Left lung (tissue), 10 donors: Measurements from ENCODE around the gene CLASP1. TPM values are rescaled to one million over a fixed set of nuclear protein-coding genes. Genes with fewer than 3 reads are reported as not detected.

Source experiments
- ATAC-seq: fragments of 200-7000 bp; cut with Tn5 transposase; one replicate; pipeline ENCODE4 v1.9.1; 2020; ENCODE audit warnings: moderate library complexity
- DNase-seq, 4 donors: peaks; one replicate each; pipeline ENCODE4 v3.0.0-alpha.2; 2013 to 2020
- H3K27ac ChIP-seq, 2 donors: fragments of 200-600 bp; sonication (generic) in 1 of 2; one replicate each; pipeline versions ENCODE4 v1.5.0 to v1.8.0; 2020 to 2021
- H3K27me3 ChIP-seq, 2 donors: fragments of 200-600 bp; sonication (generic) in 1 of 2; one replicate each; pipeline versions ENCODE4 v1.5.0 to v1.8.0; 2020 to 2021
- H3K36me3 ChIP-seq, 2 donors: fragments of 200-600 bp; sonication (generic) in 1 of 2; one replicate each; pipeline versions ENCODE4 v1.5.0 to v1.8.0; 2020 to 2021
- H3K4me1 ChIP-seq, 2 donors: fragments of 200-600 bp; one replicate each; pipeline ENCODE4 v1.8.0; 2021
- H3K4me3 ChIP-seq, 2 donors: fragments of 200-600 bp; sonication (generic) in 1 of 2; one replicate each; pipeline versions ENCODE4 v1.5.0 to v1.8.0; 2020 to 2021; ENCODE audit warnings: mild to moderate bottlenecking in 1 of 2
- H3K9me3 ChIP-seq, 2 donors: fragments of 200-600 bp; sonication (generic) in 1 of 2; one replicate each; pipeline versions ENCODE4 v1.5.0 to v1.8.0; 2020 to 2021
- CTCF ChIP-seq, 2 donors: fragments of 200-600 bp; sonication (generic) in 1 of 2; IDR thresholded peaks; one replicate each; pipeline versions ENCODE4 v1.5.0 to v1.8.0; 2021; ENCODE audit warnings: antibody characterized with exemption in 2 of 2
- intact Hi-C, 2 donors: fragments of 100-400 bp; cut with DNase I; formaldehyde crosslinking; loops; one replicate each; pipeline versions ENCODE4 v1.11.2 to v1.14.2; 2022
- polyA plus RNA-seq, 6 donors: library from polyadenylated mRNA; unstranded; fragments of 120-200 nt; gene quantifications; one replicate each; pipeline ENCODE4 v1.2.1, GENCODE V29; 2013; ENCODE audit not compliant: insufficient read length in 6 of 6
- total RNA-seq, 2 donors: library from RNA; stranded (reverse); fragmentation: NEBNext Ultra II Directional; extraction: Animal tissue kit (Norgen Biotek cat#: 25700); gene quantifications; one replicate each; pipeline ENCODE4 v1.2.1, GENCODE V29; 2021
- donor health status: DM: no; HTN: yes; CAD: no.
- donor health status: DM: no; HTN: no; CAD: no.

CLASP1 gene
- total and polyA plus RNA-seq, 8 donors = 42.9 to 52.1 (median 48.7) TPM

GRCh38 chr2:121547646-121548045, 101.6 kb downstream of the CLASP1 start:
- H3K36me3 ChIP-seq = no peaks in the 10 kb centered on the region
- H3K27me3 ChIP-seq = no peaks in the 10 kb centered on the region
- H3K4me1 ChIP-seq = peaks cover 6 to 12% of the 10 kb centered on the region in 2 donors
- no peak overlapping the region for H3K27ac ChIP-seq
- intact Hi-C loops = no loop called here
- H3K9me3 ChIP-seq = no peaks in the 10 kb centered on the region
- no peak overlapping the region for H3K4me3 ChIP-seq
- no peak for DNase-seq
- TF ChIP-seq CTCF (IDR thresholded peaks at IDR 0.05) = no peak
- no peak for ATAC-seq

GRCh38 chr2:121545913-121546312, 103.3 kb downstream of the CLASP1 start:
- no peak for DNase-seq
- intact Hi-C loops = no loop called here

GRCh38 chr2:121545257-121545656, 104.0 kb downstream of the CLASP1 start:
- Histone ChIP-seq H3K27me3 (no peaks in the 10 kb centered on the region), H3K36me3 (no peaks in the 10 kb centered on the region), H3K4me3 (no peak overlapping the region), H3K27ac (no peak overlapping the region), H3K9me3 (no peaks in the 10 kb centered on the region), H3K4me1 (peaks cover 6 to 13% of the 10 kb centered on the region in 2 donors)
- DNase-seq (no peak), ATAC-seq (no peak)
- no peak for TF ChIP-seq CTCF (IDR thresholded peaks at IDR 0.05)
- intact Hi-C loops = no loop called here

More at GRCh38 chr2:121545913-121546312, 103.3 kb downstream of the CLASP1 start:
- H3K4me1 ChIP-seq = peaks cover 6 to 12% of the 10 kb centered on the region in 2 donors
- no peak overlapping the region for H3K27ac ChIP-seq
- no peaks in the 10 kb centered on the region for H3K36me3 ChIP-seq
- no peak for TF ChIP-seq CTCF (IDR thresholded peaks at IDR 0.05)
- H3K9me3 ChIP-seq = no peaks in the 10 kb centered on the region
- H3K27me3 ChIP-seq = no peaks in the 10 kb centered on the region
- ATAC-seq = no peak
- H3K4me3 ChIP-seq = no peak overlapping the region

GRCh38 chr2:121541495-121541894, 107.8 kb downstream of the CLASP1 start:
- Histone ChIP-seq H3K9me3 (no peaks in the 10 kb centered on the region), H3K27me3 (no peaks in the 10 kb centered on the region), H3K27ac (no peak overlapping the region), H3K4me1 (peaks cover 6 to 26% of the 10 kb centered on the region in 2 donors), H3K36me3 (no peaks in the 10 kb centered on the region), H3K4me3 (no peak overlapping the region)
- intact Hi-C loops = no loop called here
- TF ChIP-seq CTCF (IDR thresholded peaks at IDR 0.05) = no peak
- DNase-seq = no peak
- no peak for ATAC-seq

- DNase-seq (no peak), ATAC-seq (peak; percentile 26)
- intact Hi-C loops = no loop called here
- Histone ChIP-seq H3K27me3 (no peaks in the 10 kb centered on the region), H3K9me3 (no peaks in the 10 kb centered on the region), H3K27ac (peak overlapping the region in 1 of 2 donors; percentile 19), H3K4me1 (peaks cover 6 to 31% of the 10 kb centered on the region in 2 donors), H3K4me3 (no peak overlapping the region), H3K36me3 (no peaks in the 10 kb centered on the region)
- TF ChIP-seq CTCF (IDR thresholded peaks at IDR 0.05) = no peak
Measured at GRCh38 chr2:121539750-121540469, 109.4 kb downstream of the CLASP1 start.
